Measurements from ENCODE around the gene HRH3. TPM values are rescaled to one million over a fixed set of nuclear protein-coding genes. Genes with fewer than 3 reads are reported as not detected.

Gene HRH3
- total RNA-seq, 1 donor from 2014 or later = 0.10 TPM

- DNase-seq = no peak
Observed at GRCh38 chr20:62243906-62244515, 23.9 kb upstream of the HRH3 start.

- DNase-seq = no peak
Observed at GRCh38 chr20:62243106-62243505, 23.0 kb upstream of the HRH3 start.

- no peak for DNase-seq
Observed at GRCh38 chr20:62242176-62242575, 22.1 kb upstream of the HRH3 start.

- DNase-seq = no peak
Observed at GRCh38 chr20:62241506-62241905, 21.4 kb upstream of the HRH3 start.

GRCh38 chr20:62240020-62240685 lies 20.1 kb upstream of the HRH3 start:
- DNase-seq = no peak

GRCh38 chr20:62239278-62239879 lies 19.3 kb upstream of the HRH3 start:
- DNase-seq = no peak

- DNase-seq = no peak
Observed at GRCh38 chr20:62238569-62239277, 18.6 kb upstream of the HRH3 start.

GRCh38 chr20:62237801-62238568 lies 17.9 kb upstream of the HRH3 start, which contains the start of gene OSBPL2:
OSBPL2 (plus strand) TSS chr20:62238521; CDS start chr20:62256185, 17,664 bp downstream.
- peak; percentile 95 for DNase-seq

- DNase-seq = no peak
Observed at GRCh38 chr20:62237514-62237800, 17.4 kb upstream of the HRH3 start.

GRCh38 chr20:62236766-62237513 lies 16.9 kb upstream of the HRH3 start:
- DNase-seq = no peak

GRCh38 chr20:62236200-62236599 lies 16.1 kb upstream of the HRH3 start:
- no peak for DNase-seq

- DNase-seq = no peak
Observed at GRCh38 chr20:62235777-62236157, 15.7 kb upstream of the HRH3 start.

- DNase-seq = no peak
Observed at GRCh38 chr20:62235001-62235776, 15.1 kb upstream of the HRH3 start.

GRCh38 chr20:62234339-62234738 lies 14.3 kb upstream of the HRH3 start:
- no peak for DNase-seq

GRCh38 chr20:62233684-62234083 lies 13.6 kb upstream of the HRH3 start:
- DNase-seq = no peak

GRCh38 chr20:62232770-62233645 lies 12.9 kb upstream of the HRH3 start:
- DNase-seq = no peak

- no peak for DNase-seq
Observed at GRCh38 chr20:62232194-62232593, 12.1 kb upstream of the HRH3 start.

- no peak for DNase-seq
Observed at GRCh38 chr20:62231292-62231691, 11.2 kb upstream of the HRH3 start.

- no peak for DNase-seq
Observed at GRCh38 chr20:62230696-62231095, 10.6 kb upstream of the HRH3 start.

- no peak for DNase-seq
Observed at GRCh38 chr20:62230276-62230675, 10.2 kb upstream of the HRH3 start.
